ENCODE data around the gene PALM2AKAP2. TPM values are rescaled to one million over a fixed set of nuclear protein-coding genes. Genes with fewer than 3 reads are reported as not detected.

PALM2AKAP2 gene
- total and polyA plus RNA-seq, 2 experiments from 2014 or later = 2.7 to 7.0 TPM

DNA sequence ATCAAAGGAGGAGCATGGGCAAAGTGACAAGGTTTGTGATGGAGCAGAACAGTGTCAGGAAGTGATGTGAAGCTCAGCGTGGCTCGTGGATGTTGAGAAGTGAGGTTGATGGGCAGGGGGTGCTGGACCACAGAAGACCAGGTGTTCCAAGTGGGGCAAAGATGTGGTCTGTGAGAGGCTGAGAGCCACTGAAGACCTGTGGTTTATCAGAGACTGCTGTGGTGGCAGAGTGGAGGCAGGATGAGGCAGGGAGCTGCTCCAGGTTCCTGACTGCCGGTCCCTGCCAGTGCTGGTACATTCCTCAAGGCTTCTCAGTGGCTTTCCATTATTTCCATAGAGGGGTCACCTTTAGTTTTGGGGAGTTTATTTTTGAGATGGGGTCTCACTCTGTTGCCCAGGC, 19.1 kb downstream of the PALM2AKAP2 start:
- H3K79me2 ChIP-seq = no peaks in the 10 kb centered on the region
- 96% methylated on average over 3 of the region's 3 CpGs for WGBS (ENCODE audit: low lambda C conversion rate, missing lambda C conversion rate)

DNA sequence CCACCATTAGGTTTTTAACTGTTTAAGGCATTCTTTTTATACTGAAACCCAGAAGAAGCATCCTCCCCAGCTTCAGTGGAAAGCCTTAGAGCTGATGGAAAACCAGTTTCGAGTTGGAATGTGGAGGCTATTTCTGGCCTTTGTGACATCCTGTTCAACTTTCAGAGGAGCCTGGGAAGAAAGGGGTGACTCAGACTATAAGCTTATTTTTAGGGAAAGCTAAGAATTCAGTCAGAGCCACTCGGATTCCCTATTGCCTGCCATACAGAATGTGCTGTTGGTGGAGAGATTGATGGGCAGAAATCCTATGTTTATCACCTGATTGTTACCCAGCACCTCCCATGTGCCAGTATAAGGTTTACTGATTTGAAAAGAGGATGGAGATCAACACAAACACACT, 19.8 kb downstream of the PALM2AKAP2 start:
- Histone ChIP-seq H4K20me1 (ENCODE audit: insufficient read depth, poor library complexity, severe bottlenecking) (no peaks in the 10 kb centered on the region), H3K4me2 (no peak overlapping the region), H3K27me3 (no peaks in the 10 kb centered on the region), H3K27ac (no peak overlapping the region), H2AFZ (no peak overlapping the region), H3K9me3 (ENCODE audit: low read depth) (no peaks in the 10 kb centered on the region), H3K79me2 (no peaks in the 10 kb centered on the region), H3K4me3 (no peak overlapping the region), H3K4me1 (ENCODE audit: insufficient read depth) (no peaks in the 10 kb centered on the region), H3K36me3 (replicated peaks; ENCODE audit: insufficient read depth, low read depth) (no peaks in the 10 kb centered on the region), H3K9me2 (replicated peaks; ENCODE audit: insufficient read depth) (no peaks in the 10 kb centered on the region)
- 61% methylated on average over 2 of the region's 2 CpGs for WGBS (ENCODE audit: low lambda C conversion rate, missing lambda C conversion rate)
- TF ChIP-seq EZH2 (IDR thresholded peaks at IDR 0.05; ENCODE audit: borderline replicate concordance) = no peak
- no peak for TF ChIP-seq EZH2phosphoT487 (IDR thresholded peaks at IDR 0.05; ENCODE audit: low read depth, severe bottlenecking, unreplicated experiment)
- TF ChIP-seq, protein P1, sequence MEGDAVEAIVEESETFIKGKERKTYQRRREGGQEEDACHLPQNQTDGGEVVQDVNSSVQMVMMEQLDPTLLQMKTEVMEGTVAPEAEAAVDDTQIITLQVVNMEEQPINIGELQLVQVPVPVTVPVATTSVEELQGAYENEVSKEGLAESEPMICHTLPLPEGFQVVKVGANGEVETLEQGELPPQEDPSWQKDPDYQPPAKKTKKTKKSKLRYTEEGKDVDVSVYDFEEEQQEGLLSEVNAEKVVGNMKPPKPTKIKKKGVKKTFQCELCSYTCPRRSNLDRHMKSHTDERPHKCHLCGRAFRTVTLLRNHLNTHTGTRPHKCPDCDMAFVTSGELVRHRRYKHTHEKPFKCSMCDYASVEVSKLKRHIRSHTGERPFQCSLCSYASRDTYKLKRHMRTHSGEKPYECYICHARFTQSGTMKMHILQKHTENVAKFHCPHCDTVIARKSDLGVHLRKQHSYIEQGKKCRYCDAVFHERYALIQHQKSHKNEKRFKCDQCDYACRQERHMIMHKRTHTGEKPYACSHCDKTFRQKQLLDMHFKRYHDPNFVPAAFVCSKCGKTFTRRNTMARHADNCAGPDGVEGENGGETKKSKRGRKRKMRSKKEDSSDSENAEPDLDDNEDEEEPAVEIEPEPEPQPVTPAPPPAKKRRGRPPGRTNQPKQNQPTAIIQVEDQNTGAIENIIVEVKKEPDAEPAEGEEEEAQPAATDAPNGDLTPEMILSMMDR (IDR thresholded peaks at IDR 0.05; ENCODE audit: poor library complexity) = no peak
- DNase-seq (ENCODE audit: low spot score) = no peak

More for the DNA sequence above, 19.1 kb downstream of the PALM2AKAP2 start:
- no peak for DNase-seq (ENCODE audit: low spot score)
- Histone ChIP-seq H3K9me2 (replicated peaks; ENCODE audit: insufficient read depth) (no peaks in the 10 kb centered on the region), H3K4me3 (no peak overlapping the region), H3K9me3 (ENCODE audit: low read depth) (no peaks in the 10 kb centered on the region), H3K4me1 (ENCODE audit: insufficient read depth) (peaks cover 4% of the 10 kb centered on the region), H3K27me3 (no peaks in the 10 kb centered on the region), H2AFZ (no peak overlapping the region), H3K27ac (no peak overlapping the region), H3K4me2 (no peak overlapping the region), H3K36me3 (replicated peaks; ENCODE audit: insufficient read depth, low read depth) (no peaks in the 10 kb centered on the region), H4K20me1 (ENCODE audit: insufficient read depth, poor library complexity, severe bottlenecking) (no peaks in the 10 kb centered on the region)
- no peak for TF ChIP-seq EZH2phosphoT487 (IDR thresholded peaks at IDR 0.05; ENCODE audit: low read depth, severe bottlenecking, unreplicated experiment)
- TF ChIP-seq EZH2 (IDR thresholded peaks at IDR 0.05; ENCODE audit: borderline replicate concordance) = no peak
- TF ChIP-seq, protein P1 (IDR thresholded peaks at IDR 0.05; ENCODE audit: poor library complexity) = no peak

DNA sequence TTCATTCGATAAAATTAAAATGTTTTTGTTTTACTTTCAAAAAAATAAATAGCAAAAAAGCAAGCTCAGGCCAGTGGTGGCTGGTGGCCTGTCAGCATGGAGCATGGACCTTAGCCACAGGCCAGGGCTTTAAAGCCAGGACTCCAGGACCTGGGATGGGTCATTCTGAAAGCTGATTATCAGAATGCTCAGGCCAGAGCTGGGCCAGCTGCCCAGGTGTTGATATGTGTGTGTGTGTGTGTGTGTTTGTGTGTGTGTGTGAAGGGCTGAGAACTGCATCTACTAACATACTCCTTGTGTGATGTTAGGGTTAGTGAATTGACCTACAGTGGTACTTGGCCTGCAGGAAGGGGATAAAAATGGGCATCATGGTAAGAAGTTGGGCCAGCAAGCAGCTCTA, 21.5 kb downstream of the PALM2AKAP2 start:
- Histone ChIP-seq H3K4me3 (no peak overlapping the region), H3K9me3 (ENCODE audit: low read depth) (no peaks in the 10 kb centered on the region), H2AFZ (no peak overlapping the region), H3K4me1 (ENCODE audit: insufficient read depth) (no peaks in the 10 kb centered on the region), H3K79me2 (no peaks in the 10 kb centered on the region), H4K20me1 (ENCODE audit: insufficient read depth, poor library complexity, severe bottlenecking) (no peaks in the 10 kb centered on the region), H3K4me2 (no peak overlapping the region), H3K27ac (no peak overlapping the region), H3K36me3 (replicated peaks; ENCODE audit: insufficient read depth, low read depth) (no peaks in the 10 kb centered on the region), H3K9me2 (replicated peaks; ENCODE audit: insufficient read depth) (no peaks in the 10 kb centered on the region), H3K27me3 (no peaks in the 10 kb centered on the region)
- no peak for TF ChIP-seq EZH2 (IDR thresholded peaks at IDR 0.05; ENCODE audit: borderline replicate concordance)
- TF ChIP-seq, protein P1 (IDR thresholded peaks at IDR 0.05; ENCODE audit: poor library complexity) = no peak
- no peak for TF ChIP-seq EZH2phosphoT487 (IDR thresholded peaks at IDR 0.05; ENCODE audit: low read depth, severe bottlenecking, unreplicated experiment)
- WGBS (ENCODE audit: low lambda C conversion rate, missing lambda C conversion rate) = 54% methylated on average over 1 of the region's 1 CpG
- DNase-seq (ENCODE audit: low spot score) = no peak

DNA sequence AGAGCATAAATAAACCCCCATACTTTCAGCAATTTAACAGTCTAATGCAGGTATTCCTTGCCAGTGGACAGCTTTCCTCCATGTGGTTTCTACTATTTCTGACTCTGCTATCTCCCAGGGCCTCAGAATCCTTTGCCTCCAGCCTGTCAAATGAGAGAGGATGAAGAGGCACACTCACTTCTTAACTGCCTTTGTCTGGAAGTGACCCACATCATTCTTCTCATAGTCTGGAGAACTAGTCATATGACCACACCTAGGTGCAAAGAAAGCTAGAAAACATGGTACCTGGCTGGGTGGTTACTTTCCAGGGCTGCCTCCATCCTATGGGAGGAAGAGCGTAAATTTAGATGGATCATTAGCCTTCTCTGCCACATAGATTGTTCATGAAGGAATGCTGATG, 22.5 kb downstream of the PALM2AKAP2 start:
- Histone ChIP-seq H3K36me3 (replicated peaks; ENCODE audit: insufficient read depth, low read depth) (no peaks in the 10 kb centered on the region), H3K4me1 (ENCODE audit: insufficient read depth) (no peaks in the 10 kb centered on the region), H2AFZ (no peak overlapping the region), H3K27ac (no peak overlapping the region), H3K79me2 (no peaks in the 10 kb centered on the region), H4K20me1 (ENCODE audit: insufficient read depth, poor library complexity, severe bottlenecking) (no peaks in the 10 kb centered on the region), H3K4me2 (no peak overlapping the region), H3K4me3 (no peak overlapping the region), H3K9me2 (replicated peaks; ENCODE audit: insufficient read depth) (no peaks in the 10 kb centered on the region), H3K9me3 (ENCODE audit: low read depth) (no peaks in the 10 kb centered on the region), H3K27me3 (no peaks in the 10 kb centered on the region)
- DNase-seq (ENCODE audit: low spot score) = no peak
- WGBS (ENCODE audit: low lambda C conversion rate, missing lambda C conversion rate) = 100% methylated on average over 1 of the region's 1 CpG
- TF ChIP-seq, protein P1 (IDR thresholded peaks at IDR 0.05; ENCODE audit: poor library complexity) = no peak
- TF ChIP-seq EZH2 (IDR thresholded peaks at IDR 0.05; ENCODE audit: borderline replicate concordance) = no peak
- no peak for TF ChIP-seq EZH2phosphoT487 (IDR thresholded peaks at IDR 0.05; ENCODE audit: low read depth, severe bottlenecking, unreplicated experiment)
